GM23338 (cell line): ENCODE measurements around the gene CCDC57. TPM values are rescaled to one million over a fixed set of nuclear protein-coding genes. Genes with fewer than 3 reads are reported as not detected.

Experiments used
- ATAC-seq: fragments of 200-7000 bp; cut with Tn5 transposase; 3 replicates; pipeline ENCODE4 v1.9.1; 2020
- DNase-seq: peaks from one replicate; pipeline ENCODE4 v3.0.0-alpha.2; 2015; ENCODE audit warnings: low spot score
- H2AFZ ChIP-seq: fragments of 200-600 bp; sonication (generic); 2 replicates; pipeline ENCODE4 v1.8.0; 2016; ENCODE audit warnings: antibody characterized with exemption, mild to moderate bottlenecking, moderate library complexity
- H3F3A ChIP-seq: fragments of 200-600 bp; sonication (generic); replicated peaks from 2 replicates; pipeline ENCODE4 v1.8.0; 2017; ENCODE audit warnings: antibody characterized with exemption, mixed run types, low read depth
- H3K27ac ChIP-seq: fragments of 200-600 bp; sonication (generic); 2 replicates; pipeline ENCODE4 v1.6.1; 2016; ENCODE audit warnings: low read depth
- H3K27me3 ChIP-seq: fragments of 200-600 bp; sonication (generic); 2 replicates; pipeline ENCODE4 v1.8.0; 2016; ENCODE audit warnings: mild to moderate bottlenecking, mixed run types, moderate library complexity; ENCODE audit not compliant: insufficient read depth
- H3K36me3 ChIP-seq: fragments of 200-600 bp; sonication (generic); 2 replicates; pipeline ENCODE4 v1.8.0; 2016; ENCODE audit warnings: mild to moderate bottlenecking; ENCODE audit not compliant: insufficient read depth
- H3K4me1 ChIP-seq: fragments of 200-600 bp; sonication (generic); 2 replicates; pipeline ENCODE4 v1.8.0; 2016; ENCODE audit warnings: mild to moderate bottlenecking, moderate library complexity; ENCODE audit not compliant: insufficient read depth
- H3K4me2 ChIP-seq: fragments of 200-600 bp; sonication (generic); 2 replicates; pipeline ENCODE4 v1.7.1; 2017; ENCODE audit warnings: mixed run types
- H3K4me3 ChIP-seq: fragments of 200-600 bp; sonication (generic); 2 replicates; pipeline ENCODE4 v1.6.1; 2016; ENCODE audit warnings: mixed run types
- H3K79me2 ChIP-seq: fragments of 200-600 bp; sonication (generic); replicated peaks from 2 replicates; pipeline ENCODE4 v1.8.0; 2017; ENCODE audit warnings: mild to moderate bottlenecking; ENCODE audit not compliant: insufficient read depth
- H3K9me2 ChIP-seq: fragments of 200-600 bp; sonication (generic); 2 replicates; pipeline ENCODE4 v1.8.0; 2017; ENCODE audit not compliant: insufficient read depth
- H4K20me1 ChIP-seq: fragments of 200-600 bp; sonication (generic); replicated peaks from 2 replicates; pipeline ENCODE4 v1.8.0; 2017; ENCODE audit warnings: mild to moderate bottlenecking; ENCODE audit not compliant: insufficient read depth
- H3K27ac Mint-ChIP-seq: 2 replicates; pipeline ENCODE4 v1.8.0; 2020; ENCODE audit warnings: inconsistent platforms, mild to moderate bottlenecking, moderate library complexity, mixed read lengths
- H3K27me3 Mint-ChIP-seq: 3 replicates; pipeline ENCODE4 v1.8.0; 2022; ENCODE audit warnings: low read depth, mild to moderate bottlenecking, moderate library complexity, mixed read lengths, inconsistent platforms; ENCODE audit not compliant: insufficient read depth, poor library complexity
- H3K36me3 Mint-ChIP-seq: 3 replicates; pipeline ENCODE4 v1.8.0; 2021; ENCODE audit warnings: low read depth, mild to moderate bottlenecking, inconsistent platforms, moderate library complexity, mixed read lengths
- H3K4me1 Mint-ChIP-seq: 3 replicates; pipeline ENCODE4 v1.8.0; 2020; ENCODE audit warnings: mild to moderate bottlenecking, inconsistent platforms, mixed read lengths
- H3K4me3 Mint-ChIP-seq: 3 replicates; pipeline ENCODE4 v1.8.0; 2021; ENCODE audit warnings: moderate library complexity, mild to moderate bottlenecking, inconsistent platforms, mixed read lengths
- H3K9me3 Mint-ChIP-seq: 3 replicates; pipeline ENCODE4 v1.8.0; 2020; ENCODE audit warnings: moderate library complexity, mild to moderate bottlenecking, inconsistent platforms, mixed read lengths
- CREB1 ChIP-seq: fragments of 250-450 bp; sonication (Bioruptor Pico); IDR thresholded peaks from 2 replicates; pipeline ENCODE4 v1.5.0; 2020; ENCODE audit warnings: low read depth, mild to moderate bottlenecking, moderate library complexity
- EZH2phosphoT487 ChIP-seq: fragments of 200-600 bp; sonication (generic); IDR thresholded peaks from one replicate; pipeline ENCODE4 v1.8.1; 2018; ENCODE audit warnings: antibody characterized with exemption; ENCODE audit not compliant: unreplicated experiment
- JUNB ChIP-seq: IDR thresholded peaks from one replicate; pipeline ENCODE4 v1.6.1; 2016; ENCODE audit warnings: antibody characterized with exemption; ENCODE audit not compliant: unreplicated experiment
- NANOG ChIP-seq: IDR thresholded peaks from 2 replicates; pipeline ENCODE4 v1.6.1; 2016; ENCODE audit warnings: antibody characterized with exemption, borderline replicate concordance
- ZNF331 ChIP-seq: fragments of 250-450 bp; sonication (Bioruptor Pico); IDR thresholded peaks from 2 replicates; pipeline ENCODE4 v1.5.0; 2020; ENCODE audit warnings: low read depth, mild to moderate bottlenecking, moderate library complexity
- polyA plus RNA-seq: library from polyadenylated mRNA; unstranded; fragments of >200 nt; fragmentation: Nextera tagmentation; extraction: Ambion mirVana; gene quantifications from 2 replicates; pipeline ENCODE4 v1.2.1, GENCODE V29; 2016
- total RNA-seq: library from RNA; depleted of rRNA; stranded (reverse); fragments of >200 nt; shearing (Covaris generic); gene quantifications from 2 replicates; pipeline ENCODE4 v1.2.3, GENCODE V29; 2014
- TF ChIP-seq, protein P1 (sequence below), 2 experiments: fragments of 200-600 bp in 1 of 2; sonication (generic) in 1 of 2; conservative IDR thresholded peaks; 2 replicates each; pipeline versions ENCODE4 v1.5.1 to v1.6.1; 2016 to 2017; ENCODE audit warnings: antibody characterized with exemption in 2 of 2, low read depth in 2 of 2, mild to moderate bottlenecking in 2 of 2, moderate library complexity in 1 of 2
- TF ChIP-seq, protein P2 (sequence below): IDR thresholded peaks from 2 replicates; pipeline ENCODE4 v1.6.1; 2016; ENCODE audit warnings: antibody characterized with exemption

The CCDC57 gene
- total and polyA plus RNA-seq, 2 experiments from 2014 or later: 7.0 to 16.3 TPM

DNA sequence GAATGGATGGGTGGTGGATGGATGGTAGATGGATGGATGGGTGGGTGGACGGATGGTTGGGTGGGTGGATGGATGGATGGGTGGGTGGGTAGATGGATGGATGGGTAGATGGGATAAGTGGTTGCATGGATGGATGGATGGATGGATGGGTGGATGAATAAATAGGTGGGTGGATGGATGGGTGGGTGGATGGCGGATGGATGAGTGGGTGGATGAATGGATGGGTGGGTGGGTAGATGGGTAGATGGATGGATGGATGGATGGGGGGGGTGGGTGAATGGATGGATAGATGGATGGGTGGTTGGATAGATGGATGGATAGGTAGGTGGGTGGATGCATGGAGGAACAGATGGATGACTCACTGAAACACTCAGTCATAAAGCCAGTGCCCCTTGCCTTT lies 63.6 kb downstream of the CCDC57 start (continued):
- TF ChIP-seq, protein P1, sequence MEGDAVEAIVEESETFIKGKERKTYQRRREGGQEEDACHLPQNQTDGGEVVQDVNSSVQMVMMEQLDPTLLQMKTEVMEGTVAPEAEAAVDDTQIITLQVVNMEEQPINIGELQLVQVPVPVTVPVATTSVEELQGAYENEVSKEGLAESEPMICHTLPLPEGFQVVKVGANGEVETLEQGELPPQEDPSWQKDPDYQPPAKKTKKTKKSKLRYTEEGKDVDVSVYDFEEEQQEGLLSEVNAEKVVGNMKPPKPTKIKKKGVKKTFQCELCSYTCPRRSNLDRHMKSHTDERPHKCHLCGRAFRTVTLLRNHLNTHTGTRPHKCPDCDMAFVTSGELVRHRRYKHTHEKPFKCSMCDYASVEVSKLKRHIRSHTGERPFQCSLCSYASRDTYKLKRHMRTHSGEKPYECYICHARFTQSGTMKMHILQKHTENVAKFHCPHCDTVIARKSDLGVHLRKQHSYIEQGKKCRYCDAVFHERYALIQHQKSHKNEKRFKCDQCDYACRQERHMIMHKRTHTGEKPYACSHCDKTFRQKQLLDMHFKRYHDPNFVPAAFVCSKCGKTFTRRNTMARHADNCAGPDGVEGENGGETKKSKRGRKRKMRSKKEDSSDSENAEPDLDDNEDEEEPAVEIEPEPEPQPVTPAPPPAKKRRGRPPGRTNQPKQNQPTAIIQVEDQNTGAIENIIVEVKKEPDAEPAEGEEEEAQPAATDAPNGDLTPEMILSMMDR (conservative IDR thresholded peaks at IDR 0.05; ENCODE audit: low read depth in 2 of 2): no peak
- TF ChIP-seq, protein P2, sequence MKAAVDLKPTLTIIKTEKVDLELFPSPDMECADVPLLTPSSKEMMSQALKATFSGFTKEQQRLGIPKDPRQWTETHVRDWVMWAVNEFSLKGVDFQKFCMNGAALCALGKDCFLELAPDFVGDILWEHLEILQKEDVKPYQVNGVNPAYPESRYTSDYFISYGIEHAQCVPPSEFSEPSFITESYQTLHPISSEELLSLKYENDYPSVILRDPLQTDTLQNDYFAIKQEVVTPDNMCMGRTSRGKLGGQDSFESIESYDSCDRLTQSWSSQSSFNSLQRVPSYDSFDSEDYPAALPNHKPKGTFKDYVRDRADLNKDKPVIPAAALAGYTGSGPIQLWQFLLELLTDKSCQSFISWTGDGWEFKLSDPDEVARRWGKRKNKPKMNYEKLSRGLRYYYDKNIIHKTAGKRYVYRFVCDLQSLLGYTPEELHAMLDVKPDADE: no peak
- TF ChIP-seq JUNB (no peak), NANOG (no peak), EZH2phosphoT487 (no peak), CREB1 (CRISPR knock-in tag) (no peak)

DNA sequence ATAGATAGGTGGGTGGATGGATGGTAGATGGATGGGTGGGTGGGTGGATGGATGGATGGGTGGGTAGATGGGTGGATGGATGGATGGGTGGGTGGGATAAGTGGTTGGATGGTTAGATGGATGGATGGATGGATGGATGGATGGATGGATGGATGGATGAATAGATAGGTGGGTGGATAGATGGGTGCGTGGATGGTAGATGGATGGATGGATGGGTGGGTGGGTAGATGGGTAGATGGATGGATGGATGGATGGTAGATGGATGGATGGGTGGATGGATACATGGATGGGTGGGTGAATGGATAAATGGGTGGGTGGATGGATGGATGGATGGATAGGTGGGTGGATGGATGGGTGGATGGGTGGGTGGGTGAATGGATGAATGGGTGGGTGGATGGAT lies 64.6 kb downstream of the CCDC57 start:
- no peak for ATAC-seq
- Histone ChIP-seq H4K20me1 (no peaks in the 10 kb centered on the region; the same call in 1 of the 2 replicates), H3K36me3 (no peaks in the 10 kb centered on the region), H3K27ac (no peak overlapping the region), H3K4me1 (no peaks in the 10 kb centered on the region), H3K9me2 (no peaks in the 10 kb centered on the region), H3F3A (no peaks in the 10 kb centered on the region), H3K27me3 (no peaks in the 10 kb centered on the region), H2AFZ (no peak overlapping the region), H3K4me3 (no peak overlapping the region), H3K79me2 (no peaks in the 10 kb centered on the region), H3K4me2 (no peak overlapping the region)
- Mint-ChIP-seq H3K4me1 (no peaks in the 10 kb centered on the region), H3K4me3 (no peak overlapping the region), H3K9me3 (peaks cover 19% of the 10 kb centered on the region), H3K27me3 (peaks cover 20% of the 10 kb centered on the region), H3K36me3 (peaks cover 22% of the 10 kb centered on the region), H3K27ac (no peak overlapping the region)
- TF ChIP-seq ZNF331 (CRISPR knock-in tag): no peak
- TF ChIP-seq, protein P1 (conservative IDR thresholded peaks at IDR 0.05; ENCODE audit: low read depth in 2 of 2): no peak
- no peak for DNase-seq
